Stomach (tissue), 4 donors: ENCODE data around the gene IL4R.

Experiments
- CTCF ChIP-seq, 7 experiments: fragments of 450-650 bp in 4 of 7; fragments of 200-600 bp in 3 of 7; sonication (generic) in 3 of 7; IDR thresholded peaks; one replicate each; pipeline ENCODE4 v1.5.1; 2016 to 2019; ENCODE audit warnings: antibody characterized with exemption in 7 of 7, control low read depth in 2 of 7, mild to moderate bottlenecking in 1 of 7
- POLR2A ChIP-seq, 4 donors: fragments of 450-650 bp; IDR thresholded peaks; one replicate each; pipeline ENCODE4 v1.6.1; 2016; ENCODE audit warnings: antibody characterized with exemption in 4 of 4, control low read depth in 2 of 4, mild to moderate bottlenecking in 1 of 4, moderate library complexity in 1 of 4
- POLR2AphosphoS5 ChIP-seq, 3 donors: sonication (generic); formaldehyde crosslinking; IDR thresholded peaks; one replicate each; pipeline ENCODE4 v1.6.1; 2016; ENCODE audit warnings: antibody characterized with exemption in 3 of 3

- TF ChIP-seq CTCF (IDR thresholded peaks at IDR 0.05) (no peak), POLR2A (IDR thresholded peaks at IDR 0.05) (no peak), POLR2AphosphoS5 (IDR thresholded peaks at IDR 0.05) (no peak)
These were observed 87.2 kb downstream of the IL4R start for GRCh38 chr16:27400751-27401620.
